Suprapubic skin (tissue), 4 donors: Measurements from ENCODE around the gene SYNM. TPM values are rescaled to one million over a fixed set of nuclear protein-coding genes. Genes with fewer than 3 reads are reported as not detected.

Experiments used
- DNase-seq, 2 donors: peaks; one replicate each; pipeline ENCODE4 v3.0.0-alpha.2; 2019; ENCODE audit warnings: low spot score in 2 of 2
- H3K27ac ChIP-seq: fragments of 200-600 bp; sonication (generic); one replicate; pipeline ENCODE4 v1.5.1; 2019
- H3K27me3 ChIP-seq: fragments of 200-600 bp; sonication (generic); one replicate; pipeline ENCODE4 v1.5.1; 2019
- H3K36me3 ChIP-seq: fragments of 200-600 bp; sonication (generic); one replicate; pipeline ENCODE4 v1.5.1; 2019
- H3K4me1 ChIP-seq: fragments of 200-600 bp; sonication (generic); one replicate; pipeline ENCODE4 v1.5.1; 2019
- H3K4me3 ChIP-seq: fragments of 200-600 bp; sonication (generic); one replicate; pipeline ENCODE4 v1.5.1; 2019; ENCODE audit warnings: mild to moderate bottlenecking
- H3K9me3 ChIP-seq: fragments of 200-600 bp; sonication (generic); one replicate; pipeline ENCODE4 v1.5.1; 2019
- EP300 ChIP-seq: sonication (generic); formaldehyde crosslinking; IDR thresholded peaks from one replicate; pipeline ENCODE4 v1.6.1; 2017; ENCODE audit warnings: antibody characterized with exemption
- POLR2A ChIP-seq, 2 donors: fragments of 450-650 bp; IDR thresholded peaks; one replicate each; pipeline ENCODE4 v1.6.1; 2017; ENCODE audit warnings: antibody characterized with exemption in 2 of 2, mild to moderate bottlenecking in 2 of 2, moderate library complexity in 2 of 2
- POLR2AphosphoS5 ChIP-seq, 3 donors: sonication (generic); formaldehyde crosslinking; IDR thresholded peaks; one replicate each; pipeline ENCODE4 v1.6.1; 2017; ENCODE audit warnings: antibody characterized with exemption in 3 of 3
- WGBS: methylation state at CpG from one replicate; pipeline ENCODE4 v1.1.5; 2018; 5-methylcytosine and 5-hydroxymethylcytosine counted together
- total RNA-seq, 4 donors: library from RNA; depleted of rRNA; stranded (reverse); fragments of >200 nt; gene quantifications; one replicate each; pipeline ENCODE4 v1.1.0, GENCODE V29; 2016
- TF ChIP-seq, protein P1 (sequence below), 2 donors: fragments of 200-600 bp in 1 of 2; fragments of 450-650 bp in 1 of 2; sonication (generic) in 1 of 2; IDR thresholded peaks; one replicate each; pipeline ENCODE4 v1.5.1; 2016 to 2019; ENCODE audit warnings: antibody characterized with exemption in 2 of 2, mild to moderate bottlenecking in 1 of 2, moderate library complexity in 1 of 2

SYNM gene
- total RNA-seq, 4 donors from 2014 or later: 6.7 to 20.3 (median 10.7) TPM

DNA sequence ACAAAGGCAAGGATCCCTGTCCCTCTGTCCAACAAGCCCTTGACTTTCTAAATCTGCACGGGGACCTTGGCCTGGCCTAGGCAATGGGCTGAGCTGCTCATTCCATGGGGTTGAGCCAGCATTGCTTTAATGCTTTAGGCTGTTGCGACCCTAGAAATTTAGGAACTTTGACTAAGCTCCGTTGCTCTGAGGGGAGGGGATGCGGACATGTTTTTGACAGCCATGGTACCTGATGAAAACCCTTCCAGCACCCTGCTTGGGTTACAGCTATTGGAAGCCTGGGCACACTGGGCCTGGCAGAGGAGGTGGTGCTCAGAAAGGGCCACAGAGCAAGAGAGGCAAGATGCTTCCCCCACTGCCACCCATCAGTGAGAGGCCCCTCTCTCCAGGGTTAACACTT is 37.1 kb downstream of the SYNM start:
- no peak overlapping the region for H3K27ac ChIP-seq
- H3K4me1 ChIP-seq: peaks cover 8% of the 10 kb centered on the region
- no peaks in the 10 kb centered on the region for H3K27me3 ChIP-seq
- no peaks in the 10 kb centered on the region for H3K9me3 ChIP-seq
- TF ChIP-seq, protein P1, sequence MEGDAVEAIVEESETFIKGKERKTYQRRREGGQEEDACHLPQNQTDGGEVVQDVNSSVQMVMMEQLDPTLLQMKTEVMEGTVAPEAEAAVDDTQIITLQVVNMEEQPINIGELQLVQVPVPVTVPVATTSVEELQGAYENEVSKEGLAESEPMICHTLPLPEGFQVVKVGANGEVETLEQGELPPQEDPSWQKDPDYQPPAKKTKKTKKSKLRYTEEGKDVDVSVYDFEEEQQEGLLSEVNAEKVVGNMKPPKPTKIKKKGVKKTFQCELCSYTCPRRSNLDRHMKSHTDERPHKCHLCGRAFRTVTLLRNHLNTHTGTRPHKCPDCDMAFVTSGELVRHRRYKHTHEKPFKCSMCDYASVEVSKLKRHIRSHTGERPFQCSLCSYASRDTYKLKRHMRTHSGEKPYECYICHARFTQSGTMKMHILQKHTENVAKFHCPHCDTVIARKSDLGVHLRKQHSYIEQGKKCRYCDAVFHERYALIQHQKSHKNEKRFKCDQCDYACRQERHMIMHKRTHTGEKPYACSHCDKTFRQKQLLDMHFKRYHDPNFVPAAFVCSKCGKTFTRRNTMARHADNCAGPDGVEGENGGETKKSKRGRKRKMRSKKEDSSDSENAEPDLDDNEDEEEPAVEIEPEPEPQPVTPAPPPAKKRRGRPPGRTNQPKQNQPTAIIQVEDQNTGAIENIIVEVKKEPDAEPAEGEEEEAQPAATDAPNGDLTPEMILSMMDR (IDR thresholded peaks at IDR 0.05): no peak
- no peak for TF ChIP-seq EP300
- TF ChIP-seq POLR2AphosphoS5 (IDR thresholded peaks at IDR 0.05): no peak
- TF ChIP-seq POLR2A (IDR thresholded peaks at IDR 0.05): no peak
- no peak overlapping the region for H3K4me3 ChIP-seq
- peaks cover 36% of the 10 kb centered on the region for H3K36me3 ChIP-seq
- 91% methylated on average over 4 of the region's 4 CpGs for WGBS
- DNase-seq: no peak

- H3K4me1 ChIP-seq: peaks cover 8% of the 10 kb centered on the region
- no peak for TF ChIP-seq EP300
- TF ChIP-seq, protein P1 (IDR thresholded peaks at IDR 0.05): no peak
- no peak for TF ChIP-seq POLR2A (IDR thresholded peaks at IDR 0.05)
- no peak for TF ChIP-seq POLR2AphosphoS5 (IDR thresholded peaks at IDR 0.05)
- H3K27ac ChIP-seq: no peak overlapping the region
- WGBS: 77% methylated on average over 5 of the region's 5 CpGs
- no peaks in the 10 kb centered on the region for H3K27me3 ChIP-seq
- DNase-seq: no peak
- H3K4me3 ChIP-seq: no peak overlapping the region
- H3K36me3 ChIP-seq: peaks cover 30% of the 10 kb centered on the region
- H3K9me3 ChIP-seq: no peaks in the 10 kb centered on the region
Observed at GRCh38 chr15:99142562-99142961, 37.7 kb downstream of the SYNM start.

GRCh38 chr15:99143242-99143641 is 38.4 kb downstream of the SYNM start:
- H3K36me3 ChIP-seq: peaks cover 24% of the 10 kb centered on the region
- WGBS: 67% methylated on average over 3 of the region's 3 CpGs
- no peak overlapping the region for H3K27ac ChIP-seq

DNA sequence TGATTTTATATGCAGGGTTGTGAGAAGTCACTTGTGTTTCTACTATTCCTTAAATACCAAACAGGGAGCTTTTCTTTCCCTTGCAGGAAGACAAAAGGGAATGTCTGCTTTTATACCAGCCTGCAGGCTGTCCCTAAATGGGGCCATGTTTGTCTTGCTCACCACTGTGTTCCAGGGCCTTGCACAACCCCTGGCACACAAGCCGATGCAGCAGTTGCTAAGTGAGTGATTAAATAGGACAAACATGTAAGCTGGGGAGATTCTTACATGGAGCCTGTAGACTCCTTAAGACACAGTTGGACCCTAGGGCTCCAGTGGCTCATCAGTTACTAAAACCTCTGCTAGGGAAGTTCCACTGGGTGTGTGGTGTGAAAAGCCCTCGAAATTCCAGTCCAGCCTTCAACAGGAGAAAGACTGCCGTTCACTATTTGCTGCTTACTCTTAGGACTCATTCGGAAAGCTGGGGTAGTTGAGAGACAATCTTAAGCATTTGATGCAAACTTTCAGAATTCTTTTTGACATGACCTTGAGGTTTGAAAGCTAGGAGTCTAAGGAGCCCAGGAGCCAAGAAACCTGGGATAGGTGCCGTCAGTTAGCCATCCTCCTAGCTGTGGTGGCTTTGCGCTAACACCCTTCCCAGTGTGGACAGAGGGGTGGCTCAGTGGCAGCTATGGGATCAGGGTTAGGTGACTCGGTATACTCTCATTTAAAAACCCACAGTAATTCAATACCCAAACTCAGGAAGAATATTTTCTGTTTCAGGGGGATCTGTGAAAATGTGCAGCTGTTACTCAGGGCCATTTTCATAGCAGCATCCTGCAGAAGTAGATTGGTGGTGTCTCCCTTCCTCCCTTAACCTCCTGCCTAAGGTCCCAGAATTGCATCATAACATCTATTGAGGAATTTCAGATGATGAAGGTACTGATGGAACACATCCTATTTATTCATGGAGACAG is 39.1 kb downstream of the SYNM start:
- WGBS: 74% methylated on average over 7 of the region's 7 CpGs
- H3K9me3 ChIP-seq: no peaks in the 10 kb centered on the region
- H3K4me3 ChIP-seq: no peak overlapping the region
- peak; percentile 83 to 85 for DNase-seq
- peaks cover 8% of the 10 kb centered on the region for H3K4me1 ChIP-seq
- TF ChIP-seq, protein P1 (IDR thresholded peaks at IDR 0.05): no peak
- no peak for TF ChIP-seq POLR2A (IDR thresholded peaks at IDR 0.05)
- TF ChIP-seq EP300: no peak
- peak in 1 of 3 donors; percentile 30 for TF ChIP-seq POLR2AphosphoS5 (IDR thresholded peaks at IDR 0.05)
- H3K36me3 ChIP-seq: peaks cover 23% of the 10 kb centered on the region
- H3K27ac ChIP-seq: peak overlapping the region; percentile 50
- H3K27me3 ChIP-seq: no peaks in the 10 kb centered on the region

More at GRCh38 chr15:99143242-99143641, 38.4 kb downstream of the SYNM start:
- Histone ChIP-seq H3K4me1 (peaks cover 8% of the 10 kb centered on the region), H3K27me3 (no peaks in the 10 kb centered on the region), H3K9me3 (no peaks in the 10 kb centered on the region), H3K4me3 (no peak overlapping the region)
- no peak for DNase-seq
- TF ChIP-seq EP300 (no peak), POLR2A (IDR thresholded peaks at IDR 0.05) (no peak), POLR2AphosphoS5 (IDR thresholded peaks at IDR 0.05) (no peak)
- TF ChIP-seq, protein P1 (IDR thresholded peaks at IDR 0.05): no peak

GRCh38 chr15:99145005-99145404 is 40.1 kb downstream of the SYNM start:
- TF ChIP-seq EP300 (no peak), POLR2AphosphoS5 (IDR thresholded peaks at IDR 0.05) (no peak), POLR2A (IDR thresholded peaks at IDR 0.05) (no peak)
- TF ChIP-seq, protein P1 (IDR thresholded peaks at IDR 0.05): no peak
- H3K36me3 ChIP-seq: peaks cover 28% of the 10 kb centered on the region
- H3K9me3 ChIP-seq: no peaks in the 10 kb centered on the region
- 86% methylated on average over 10 of the region's 10 CpGs for WGBS
- no peak overlapping the region for H3K27ac ChIP-seq
- H3K4me1 ChIP-seq: peaks cover 8% of the 10 kb centered on the region
- H3K27me3 ChIP-seq: no peaks in the 10 kb centered on the region
- DNase-seq: peak in 1 of 2 donors; percentile 55
- H3K4me3 ChIP-seq: no peak overlapping the region
